Chondrocyte (in vitro differentiated cells): ENCODE results near the gene SNTG2. TPM values are rescaled to one million over a fixed set of nuclear protein-coding genes. Genes with fewer than 3 reads are reported as not detected.

Experiments used
- DNase-seq: peaks from one replicate; pipeline ENCODE4 v3.0.0; 2021; ENCODE audit warnings: mixed read lengths, low spot score
- H3K27ac Mint-ChIP-seq: one replicate; pipeline ENCODE4 v1.8.0; 2021; ENCODE audit warnings: mild to moderate bottlenecking, moderate library complexity, mixed read lengths; ENCODE audit not compliant: unreplicated experiment
- H3K27me3 Mint-ChIP-seq: 2 replicates; pipeline ENCODE4 v1.8.0; 2021; ENCODE audit warnings: low read depth, mixed read lengths
- H3K36me3 Mint-ChIP-seq: 2 replicates; pipeline ENCODE4 v1.8.0; 2021; ENCODE audit warnings: low read depth, mixed read lengths
- H3K4me1 Mint-ChIP-seq: 2 replicates; pipeline ENCODE4 v1.8.0; 2021; ENCODE audit warnings: low read depth, mild to moderate bottlenecking, mixed read lengths
- H3K4me3 Mint-ChIP-seq: one replicate; pipeline ENCODE4 v1.8.0; 2021; ENCODE audit warnings: mild to moderate bottlenecking, moderate library complexity, mixed read lengths; ENCODE audit not compliant: unreplicated experiment
- H3K9me3 Mint-ChIP-seq: 2 replicates; pipeline ENCODE4 v1.8.0; 2021; ENCODE audit warnings: low read depth, mixed read lengths
- CTCF ChIP-seq: fragments of 200-600 bp; sonication (generic); IDR thresholded peaks from 2 replicates; pipeline ENCODE4 v1.5.0; 2021; ENCODE audit warnings: antibody characterized with exemption, mild to moderate bottlenecking, moderate library complexity
- total RNA-seq: library from RNA; stranded (reverse); gene quantifications from 3 replicates; pipeline ENCODE4 v1.2.1, GENCODE V29; 2021

The SNTG2 gene
- total RNA-seq, 1 donor from 2014 or later = not detected

- peaks cover 5% of the 10 kb centered on the region for H3K27me3 Mint-ChIP-seq
- no peak for DNase-seq
- H3K4me3 Mint-ChIP-seq = no peak overlapping the region
- no peak for TF ChIP-seq CTCF
- H3K4me1 Mint-ChIP-seq = no peaks in the 10 kb centered on the region
- H3K9me3 Mint-ChIP-seq = no peaks in the 10 kb centered on the region
- no peak overlapping the region for H3K27ac Mint-ChIP-seq
- no peaks in the 10 kb centered on the region for H3K36me3 Mint-ChIP-seq
Observed at GRCh38 chr2:1397350-1397749, 446.7 kb downstream of the SNTG2 start.

DNA sequence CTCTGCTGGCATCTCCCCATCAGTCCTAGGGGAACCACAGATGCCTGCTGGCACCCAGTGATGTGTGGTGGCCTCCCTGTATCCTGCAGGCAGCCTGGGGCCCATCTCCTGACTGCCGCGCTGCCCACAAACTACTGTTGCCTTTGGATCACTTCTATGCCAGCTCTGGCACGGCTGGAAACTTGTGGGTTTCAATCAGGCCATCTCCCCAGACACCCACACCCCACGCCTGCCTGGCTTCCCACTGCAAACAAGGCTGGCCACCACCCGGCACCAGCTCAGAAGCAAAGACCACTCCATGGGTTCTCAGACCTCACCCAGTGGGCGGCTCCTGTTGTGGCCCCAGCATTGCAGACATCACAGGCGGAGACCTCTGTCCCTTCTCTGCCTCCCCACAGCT is 447.5 kb downstream of the SNTG2 start:
- Mint-ChIP-seq H3K27me3 (peaks cover 5% of the 10 kb centered on the region), H3K36me3 (no peaks in the 10 kb centered on the region), H3K4me1 (no peaks in the 10 kb centered on the region), H3K27ac (no peak overlapping the region), H3K4me3 (no peak overlapping the region), H3K9me3 (no peaks in the 10 kb centered on the region)
- DNase-seq = no peak
- TF ChIP-seq CTCF = no peak

DNA sequence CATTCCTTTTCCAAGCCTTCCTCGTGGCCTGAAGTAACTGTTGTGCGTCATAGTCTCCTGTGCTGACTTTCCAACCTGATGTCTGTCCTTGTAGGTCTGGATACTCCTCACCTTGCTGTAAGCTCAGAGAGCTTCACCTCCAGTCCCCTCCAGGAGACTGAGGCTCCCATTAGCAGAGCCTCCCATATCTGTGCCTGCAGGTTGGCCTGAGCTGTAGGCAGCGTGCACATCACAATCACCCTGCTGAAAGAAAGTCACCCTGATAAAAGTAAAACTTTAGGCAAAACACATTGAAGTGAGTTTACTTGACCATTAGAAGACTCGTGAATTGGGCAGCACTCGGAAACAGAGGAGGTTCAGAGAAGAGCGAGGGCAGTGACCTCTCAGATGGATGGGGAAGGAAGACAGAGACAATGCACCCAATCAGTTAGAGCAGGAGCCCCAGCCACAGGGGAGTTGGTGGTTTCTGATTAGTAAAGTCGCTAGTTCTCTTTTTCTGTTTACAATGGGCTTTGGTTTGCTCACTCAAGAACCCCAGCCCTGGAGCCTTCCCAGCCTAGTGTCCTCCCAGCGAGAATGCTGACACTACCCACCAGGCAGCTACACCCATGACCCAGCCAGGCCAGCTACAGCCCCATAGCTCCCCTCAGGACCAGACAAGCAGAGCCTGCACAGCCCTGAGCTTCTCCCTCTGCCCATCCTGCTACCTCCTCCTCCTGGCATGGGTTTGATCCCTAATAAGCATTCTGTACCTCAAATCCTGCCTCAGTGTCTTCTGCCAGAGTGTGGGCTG is 450.5 kb downstream of the SNTG2 start:
- no peak overlapping the region for H3K27ac Mint-ChIP-seq
- peaks cover 5% of the 10 kb centered on the region for H3K27me3 Mint-ChIP-seq
- TF ChIP-seq CTCF = no peak
- H3K36me3 Mint-ChIP-seq = no peaks in the 10 kb centered on the region
- H3K4me1 Mint-ChIP-seq = no peaks in the 10 kb centered on the region
- DNase-seq = no peak
- no peaks in the 10 kb centered on the region for H3K9me3 Mint-ChIP-seq
- H3K4me3 Mint-ChIP-seq = no peak overlapping the region

DNA sequence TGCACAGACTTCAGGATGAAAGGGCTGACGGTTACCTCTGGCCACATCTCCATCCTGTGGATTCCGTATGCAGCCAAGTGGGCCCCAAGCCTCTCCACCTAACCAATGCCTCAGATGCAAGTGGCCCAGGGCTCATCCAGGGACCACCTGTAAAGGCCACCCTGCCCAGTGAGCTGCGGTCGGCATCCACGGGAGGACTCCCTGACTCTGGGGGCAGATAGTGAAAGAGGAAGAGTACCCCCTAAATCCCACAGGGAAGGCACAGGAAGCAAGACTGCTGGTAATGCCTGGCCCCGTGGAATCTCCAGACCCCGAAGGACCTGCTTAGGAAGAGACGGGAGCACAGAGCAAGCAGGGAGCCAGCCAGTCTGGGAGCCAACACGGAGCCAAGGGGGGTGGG is 451.4 kb downstream of the SNTG2 start:
- DNase-seq = no peak
- no peaks in the 10 kb centered on the region for H3K9me3 Mint-ChIP-seq
- no peaks in the 10 kb centered on the region for H3K36me3 Mint-ChIP-seq
- H3K4me3 Mint-ChIP-seq = no peak overlapping the region
- H3K27me3 Mint-ChIP-seq = peaks cover 9% of the 10 kb centered on the region
- no peaks in the 10 kb centered on the region for H3K4me1 Mint-ChIP-seq
- H3K27ac Mint-ChIP-seq = no peak overlapping the region
- TF ChIP-seq CTCF = no peak

- no peaks in the 10 kb centered on the region for H3K36me3 Mint-ChIP-seq
- H3K27ac Mint-ChIP-seq = no peak overlapping the region
- no peaks in the 10 kb centered on the region for H3K4me1 Mint-ChIP-seq
- no peak for TF ChIP-seq CTCF
- H3K4me3 Mint-ChIP-seq = no peak overlapping the region
- H3K9me3 Mint-ChIP-seq = no peaks in the 10 kb centered on the region
- peaks cover 12% of the 10 kb centered on the region for H3K27me3 Mint-ChIP-seq
- no peak for DNase-seq
Observed at GRCh38 chr2:1403565-1403964, 452.9 kb downstream of the SNTG2 start.
